ENCODE measurements around the gene BCL11A.

GRCh38 chr2:60544062-60544461 is 9.4 kb downstream of the BCL11A start:
- no peak for TF ChIP-seq CTCF (IDR thresholded peaks at IDR 0.05)
- TF ChIP-seq POLR2A (IDR thresholded peaks at IDR 0.05) = no peak
